Measurements from ENCODE around the gene SAMD15. TPM values are rescaled to one million over a fixed set of nuclear protein-coding genes. Genes with fewer than 3 reads are reported as not detected.

The SAMD15 gene
- total and polyA plus RNA-seq, 2 donors (not counting 1 experiment from before 2014, with no cell fraction given): 0.03 to 0.96 TPM

DNA sequence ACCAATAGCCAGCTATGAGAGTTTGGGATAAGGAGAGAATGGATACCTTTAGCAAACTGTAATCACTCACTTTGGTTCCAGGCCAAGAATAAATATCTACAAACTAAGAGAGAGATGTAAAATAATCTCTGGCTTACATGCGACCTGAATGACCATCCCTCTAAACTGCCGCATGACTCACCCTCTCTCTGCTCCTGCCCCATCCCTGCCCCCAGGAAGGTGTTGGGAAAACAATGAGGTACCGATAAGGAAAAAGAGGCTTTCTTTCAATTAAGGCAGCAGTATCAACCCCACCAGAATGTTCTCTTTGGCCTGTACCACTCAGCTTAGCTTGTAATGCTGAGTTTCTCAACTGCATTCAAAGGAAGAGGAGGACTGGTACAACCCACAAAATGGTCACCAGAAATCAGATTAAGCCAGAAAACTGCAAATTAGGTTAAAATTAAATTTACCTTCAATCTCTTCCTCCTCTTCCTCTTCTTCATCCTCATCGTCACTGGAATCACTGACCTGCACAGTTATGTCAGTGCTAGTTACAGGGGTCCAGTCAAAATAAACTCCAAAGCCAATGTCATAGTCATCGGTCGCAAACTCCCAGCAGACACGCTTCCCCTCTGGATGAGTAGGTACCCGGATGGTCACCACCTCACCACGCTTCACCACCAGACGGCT, 34.3 kb upstream of the SAMD15 start:
- POLR2A ChIA-PET: no interaction called here
- TF ChIP-seq, protein P1, sequence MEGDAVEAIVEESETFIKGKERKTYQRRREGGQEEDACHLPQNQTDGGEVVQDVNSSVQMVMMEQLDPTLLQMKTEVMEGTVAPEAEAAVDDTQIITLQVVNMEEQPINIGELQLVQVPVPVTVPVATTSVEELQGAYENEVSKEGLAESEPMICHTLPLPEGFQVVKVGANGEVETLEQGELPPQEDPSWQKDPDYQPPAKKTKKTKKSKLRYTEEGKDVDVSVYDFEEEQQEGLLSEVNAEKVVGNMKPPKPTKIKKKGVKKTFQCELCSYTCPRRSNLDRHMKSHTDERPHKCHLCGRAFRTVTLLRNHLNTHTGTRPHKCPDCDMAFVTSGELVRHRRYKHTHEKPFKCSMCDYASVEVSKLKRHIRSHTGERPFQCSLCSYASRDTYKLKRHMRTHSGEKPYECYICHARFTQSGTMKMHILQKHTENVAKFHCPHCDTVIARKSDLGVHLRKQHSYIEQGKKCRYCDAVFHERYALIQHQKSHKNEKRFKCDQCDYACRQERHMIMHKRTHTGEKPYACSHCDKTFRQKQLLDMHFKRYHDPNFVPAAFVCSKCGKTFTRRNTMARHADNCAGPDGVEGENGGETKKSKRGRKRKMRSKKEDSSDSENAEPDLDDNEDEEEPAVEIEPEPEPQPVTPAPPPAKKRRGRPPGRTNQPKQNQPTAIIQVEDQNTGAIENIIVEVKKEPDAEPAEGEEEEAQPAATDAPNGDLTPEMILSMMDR (IDR thresholded peaks at IDR 0.05): no peak
- TF ChIP-seq EZH2 (IDR thresholded peaks at IDR 0.05; ENCODE audit: borderline replicate concordance, insufficient read depth, low read depth, low read length, poor library complexity, severe bottlenecking): no peak
- intact Hi-C loops (cut with micrococcal nuclease): no loop called here
- Histone ChIP-seq H3K9ac (ENCODE audit: low read length) (no peak overlapping the region), H4K20me1 (ENCODE audit: control insufficient read depth, insufficient read depth, low read length, poor library complexity, severe bottlenecking) (no peaks in the 10 kb centered on the region), H3K4me3 (ENCODE audit: control extremely low read depth in 1 of 5, extremely low read depth in 1 of 5, insufficient read depth in 1 of 5, low read depth in 2 of 5, low read length in 4 of 5) (no peak overlapping the region), H3K4me1 (ENCODE audit: control insufficient read depth in 2 of 2, insufficient read depth in 2 of 2, low read length in 2 of 2) (peaks cover 6 to 8% of the 10 kb centered on the region in 2 donors), H3K9me3 (ENCODE audit: control extremely low read depth in 1 of 3, control insufficient read depth in 2 of 3, insufficient read depth in 1 of 3, low read length in 2 of 3) (no peaks in the 10 kb centered on the region), H3K36me3 (replicated peaks in 1 of 2; ENCODE audit: control extremely low read depth in 1 of 2, control insufficient read depth in 1 of 2, extremely low read depth in 1 of 2, insufficient read depth in 2 of 2, low read length in 1 of 2) (peaks cover 4 to 73% of the 10 kb centered on the region in 2 experiments), H3K27me3 (replicated peaks in 1 of 4; ENCODE audit: control extremely low read depth in 1 of 4, control insufficient read depth in 3 of 4, insufficient read depth in 4 of 4, low read length in 3 of 4) (no peaks in the 10 kb centered on the region), H2AFZ (ENCODE audit: insufficient read depth, low read depth, low read length, poor library complexity, severe bottlenecking) (no peak overlapping the region), H3K79me2 (ENCODE audit: control insufficient read depth, insufficient read depth, low read length) (peaks cover 8% of the 10 kb centered on the region), H3K27ac (ENCODE audit: low read length in 2 of 2) (no peak overlapping the region), H3K4me2 (replicated peaks; ENCODE audit: low read depth, low read length, poor library complexity, severe bottlenecking) (no peak overlapping the region)
- Mint-ChIP-seq H3K27ac (no peak overlapping the region), H3K27me3 (no peaks in the 10 kb centered on the region), H3K4me1 (peaks cover 8% of the 10 kb centered on the region), H3K9me3 (ENCODE audit: insufficient read depth) (no peaks in the 10 kb centered on the region), H3K4me3 (no peak overlapping the region)
- ATAC-seq (ENCODE audit: low read depth) (no peak), DNase-seq (no peak)
- whole genome bisulfite sequencing (ENCODE audit: insufficient coverage): 97% methylated on average over 6 of the region's 10 CpGs
- CTCF ChIA-PET: no interaction called here

DNA sequence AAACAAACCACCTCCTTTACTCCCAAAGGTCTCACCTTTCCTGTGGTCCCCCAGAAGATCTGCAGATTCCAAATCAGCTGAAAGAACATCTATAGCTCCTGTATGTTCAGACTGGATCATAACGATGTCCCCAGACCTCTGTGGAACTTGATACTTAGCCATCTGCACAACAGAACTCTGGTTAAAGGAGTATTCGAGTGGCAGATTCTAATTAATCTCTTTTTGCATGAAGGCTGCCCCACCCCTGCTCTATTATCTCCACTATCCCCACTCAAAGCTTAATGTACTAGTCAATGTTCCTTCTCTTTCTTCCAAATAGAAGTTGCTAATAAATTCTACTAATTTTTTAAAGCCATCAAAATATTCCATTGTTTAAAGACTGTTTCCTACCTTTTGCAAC, 33.5 kb upstream of the SAMD15 start:
- no peak for ATAC-seq (ENCODE audit: low read depth)
- CTCF ChIA-PET: no interaction called here
- no peak overlapping the region for H3K27ac Mint-ChIP-seq

More for the DNA sequence above, 33.5 kb upstream of the SAMD15 start:
- peaks cover 7 to 8% of the 10 kb centered on the region in 2 donors for H3K4me1 ChIP-seq (ENCODE audit: control insufficient read depth in 2 of 2, insufficient read depth in 2 of 2, low read length in 2 of 2)
- H2AFZ ChIP-seq (ENCODE audit: insufficient read depth, low read depth, low read length, poor library complexity, severe bottlenecking): no peak overlapping the region
- H3K9me3 ChIP-seq (ENCODE audit: control extremely low read depth in 1 of 3, control insufficient read depth in 2 of 3, insufficient read depth in 1 of 3, low read length in 2 of 3): no peaks in the 10 kb centered on the region
- peaks cover 8% of the 10 kb centered on the region for H3K79me2 ChIP-seq (ENCODE audit: control insufficient read depth, insufficient read depth, low read length)
- intact Hi-C loops (cut with micrococcal nuclease): no loop called here
- H3K27me3 ChIP-seq (replicated peaks in 1 of 4; ENCODE audit: control extremely low read depth in 1 of 4, control insufficient read depth in 3 of 4, insufficient read depth in 4 of 4, low read length in 3 of 4): no peaks in the 10 kb centered on the region
- Mint-ChIP-seq H3K4me3 (no peak overlapping the region), H3K27me3 (no peaks in the 10 kb centered on the region), H3K9me3 (ENCODE audit: insufficient read depth) (no peaks in the 10 kb centered on the region), H3K4me1 (peaks cover 11% of the 10 kb centered on the region)
- no peak for TF ChIP-seq EZH2 (IDR thresholded peaks at IDR 0.05; ENCODE audit: borderline replicate concordance, insufficient read depth, low read depth, low read length, poor library complexity, severe bottlenecking)
- TF ChIP-seq, protein P1 (IDR thresholded peaks at IDR 0.05): no peak
- no CpG with 5 or more reads among the region's 2 CpGs for WGBS (ENCODE audit: insufficient coverage)
- no peak overlapping the region for H3K4me3 ChIP-seq (ENCODE audit: control extremely low read depth in 1 of 5, extremely low read depth in 1 of 5, insufficient read depth in 1 of 5, low read depth in 2 of 5, low read length in 4 of 5)
- POLR2A ChIA-PET: no interaction called here
- no peak overlapping the region for H3K9ac ChIP-seq (ENCODE audit: low read length)
- H4K20me1 ChIP-seq (ENCODE audit: control insufficient read depth, insufficient read depth, low read length, poor library complexity, severe bottlenecking): no peaks in the 10 kb centered on the region
- no peak overlapping the region for H3K27ac ChIP-seq (ENCODE audit: low read length in 2 of 2)
- H3K4me2 ChIP-seq (replicated peaks; ENCODE audit: low read depth, low read length, poor library complexity, severe bottlenecking): no peak overlapping the region
- peaks cover 4 to 66% of the 10 kb centered on the region in 2 experiments for H3K36me3 ChIP-seq (replicated peaks in 1 of 2; ENCODE audit: control extremely low read depth in 1 of 2, control insufficient read depth in 1 of 2, extremely low read depth in 1 of 2, insufficient read depth in 2 of 2, low read length in 1 of 2)
- DNase-seq: no peak

Measured in B cell (primary cell).